Uterus (tissue), 2 donors: ENCODE measurements around the gene TCF3.

Source experiments
- POLR2A ChIP-seq, 2 donors: fragments of 450-650 bp; IDR thresholded peaks; one replicate each; pipeline ENCODE4 v1.6.1; 2016; ENCODE audit warnings: antibody characterized with exemption in 2 of 2, mild to moderate bottlenecking in 1 of 2, moderate library complexity in 1 of 2
- TF ChIP-seq, protein P1 (sequence below), 4 experiments: fragments of 200-600 bp in 2 of 4; fragments of 450-650 bp in 2 of 4; sonication (generic) in 2 of 4; IDR thresholded peaks; one replicate each; pipeline ENCODE4 v1.5.1; 2016 to 2019; ENCODE audit warnings: antibody characterized with exemption in 4 of 4, mild to moderate bottlenecking in 2 of 4, moderate library complexity in 1 of 4

DNA sequence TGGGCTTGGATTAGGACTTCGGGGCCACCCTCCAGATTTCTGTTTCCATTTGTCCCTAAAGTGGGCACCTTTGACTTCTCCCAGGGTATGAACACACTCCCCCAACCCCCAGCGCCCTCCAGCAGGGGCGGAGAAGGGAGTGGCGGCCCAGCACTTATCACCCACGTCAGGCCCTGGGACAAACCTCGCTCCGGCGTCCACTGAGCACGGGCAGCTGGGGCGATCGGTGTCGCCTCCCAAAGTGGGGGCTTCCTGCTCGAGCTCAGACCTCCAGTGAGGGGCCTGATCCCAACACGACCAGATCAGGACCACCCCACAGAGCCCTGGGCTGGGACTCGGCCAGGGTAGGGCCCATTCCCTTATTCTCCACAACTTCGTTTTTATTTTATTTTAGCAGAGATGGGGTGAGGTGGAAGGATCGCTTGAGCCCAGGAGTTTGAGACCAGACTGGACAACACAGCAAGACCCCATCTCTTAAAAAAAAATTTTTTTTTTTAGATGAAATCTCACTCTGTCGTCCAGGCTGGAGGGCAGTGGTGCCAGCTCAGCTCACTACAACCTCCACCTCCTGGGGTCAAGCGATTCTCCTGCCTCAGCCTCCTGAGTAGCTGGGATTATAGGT lies 3.7 kb upstream of the TCF3 start:
- TF ChIP-seq, protein P1, sequence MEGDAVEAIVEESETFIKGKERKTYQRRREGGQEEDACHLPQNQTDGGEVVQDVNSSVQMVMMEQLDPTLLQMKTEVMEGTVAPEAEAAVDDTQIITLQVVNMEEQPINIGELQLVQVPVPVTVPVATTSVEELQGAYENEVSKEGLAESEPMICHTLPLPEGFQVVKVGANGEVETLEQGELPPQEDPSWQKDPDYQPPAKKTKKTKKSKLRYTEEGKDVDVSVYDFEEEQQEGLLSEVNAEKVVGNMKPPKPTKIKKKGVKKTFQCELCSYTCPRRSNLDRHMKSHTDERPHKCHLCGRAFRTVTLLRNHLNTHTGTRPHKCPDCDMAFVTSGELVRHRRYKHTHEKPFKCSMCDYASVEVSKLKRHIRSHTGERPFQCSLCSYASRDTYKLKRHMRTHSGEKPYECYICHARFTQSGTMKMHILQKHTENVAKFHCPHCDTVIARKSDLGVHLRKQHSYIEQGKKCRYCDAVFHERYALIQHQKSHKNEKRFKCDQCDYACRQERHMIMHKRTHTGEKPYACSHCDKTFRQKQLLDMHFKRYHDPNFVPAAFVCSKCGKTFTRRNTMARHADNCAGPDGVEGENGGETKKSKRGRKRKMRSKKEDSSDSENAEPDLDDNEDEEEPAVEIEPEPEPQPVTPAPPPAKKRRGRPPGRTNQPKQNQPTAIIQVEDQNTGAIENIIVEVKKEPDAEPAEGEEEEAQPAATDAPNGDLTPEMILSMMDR (IDR thresholded peaks at IDR 0.05) = no peak
- no peak for TF ChIP-seq POLR2A (IDR thresholded peaks at IDR 0.05)
